Endodermal cell (in vitro differentiated cells): ENCODE measurements around the gene PPFIA4. TPM values are rescaled to one million over a fixed set of nuclear protein-coding genes. Genes with fewer than 3 reads are reported as not detected.

ENCODE experiments used
- DNase-seq: peaks from one replicate; pipeline ENCODE4 v3.0.0-alpha.2; 2017
- H3K27ac ChIP-seq: 2 replicates; pipeline ENCODE4 v1.5.1; 2013; ENCODE audit warnings: mild to moderate bottlenecking, low read depth, low read length, moderate library complexity
- H3K27me3 ChIP-seq: 2 replicates; pipeline ENCODE4 v1.6.1; 2013; ENCODE audit warnings: mild to moderate bottlenecking, low read length, moderate library complexity; ENCODE audit not compliant: insufficient read depth, control insufficient read depth, poor library complexity, severe bottlenecking
- H3K36me3 ChIP-seq: 2 replicates; pipeline ENCODE4 v1.7.0; 2013; ENCODE audit warnings: mild to moderate bottlenecking, low read length, moderate library complexity; ENCODE audit not compliant: control insufficient read depth, insufficient read depth
- H3K4me1 ChIP-seq: one replicate; pipeline ENCODE4 v1.7.0; 2013; ENCODE audit warnings: low read length; ENCODE audit not compliant: control insufficient read depth, insufficient read depth
- H3K4me3 ChIP-seq: 2 replicates; pipeline ENCODE4 v1.5.1; 2013; ENCODE audit warnings: mild to moderate bottlenecking, low read length, moderate library complexity
- H3K9ac ChIP-seq: 2 replicates; pipeline ENCODE4 v1.6.1; 2013; ENCODE audit warnings: mild to moderate bottlenecking, low read length, moderate library complexity; ENCODE audit not compliant: poor library complexity, severe bottlenecking; ENCODE audit errors: extremely low read depth
- H3K9me3 ChIP-seq: 2 replicates; pipeline ENCODE4 v1.6.1; 2013; ENCODE audit warnings: mild to moderate bottlenecking, low read length, moderate library complexity; ENCODE audit not compliant: control insufficient read depth
- H3K27ac Mint-ChIP-seq: 2 replicates; pipeline ENCODE4 v1.8.0; 2020; ENCODE audit warnings: mixed read lengths
- H3K27me3 Mint-ChIP-seq: 2 replicates; pipeline ENCODE4 v1.8.0; 2021; ENCODE audit warnings: mild to moderate bottlenecking, mixed read lengths; ENCODE audit not compliant: insufficient read depth
- H3K36me3 Mint-ChIP-seq: 2 replicates; pipeline ENCODE4 v1.8.0; 2020; ENCODE audit warnings: low read depth, mixed read lengths
- H3K4me1 Mint-ChIP-seq: 2 replicates; pipeline ENCODE4 v1.8.0; 2020; ENCODE audit warnings: mixed read lengths
- H3K4me3 Mint-ChIP-seq: 2 replicates; pipeline ENCODE4 v1.8.0; 2020; ENCODE audit warnings: mild to moderate bottlenecking, moderate library complexity, mixed read lengths
- H3K9me3 Mint-ChIP-seq: 2 replicates; pipeline ENCODE4 v1.8.0; 2020; ENCODE audit warnings: mild to moderate bottlenecking, mixed read lengths
- CTCF ChIP-seq: fragments of 200-600 bp; sonication (generic); conservative IDR thresholded peaks from 2 replicates; pipeline ENCODE4 v1.5.0; 2021; ENCODE audit warnings: antibody characterized with exemption, mild to moderate bottlenecking
- WGBS, 2 experiments: methylation state at CpG; one replicate each; pipeline versions ENCODE4 v1.1.5 to v1.1.7; 2013; ENCODE audit warnings: missing lambda C conversion rate in 2 of 2, mixed read lengths in 1 of 2; ENCODE audit not compliant: insufficient coverage in 1 of 2, insufficient read length in 1 of 2; 5-methylcytosine and 5-hydroxymethylcytosine counted together
- total RNA-seq, 2 donors: library from RNA; stranded (reverse); fragmentation: NEBNext Ultra II Directional in 1 of 2; extraction: Animal tissue kit (Norgen Biotek cat#: 25700) in 1 of 2; gene quantifications; 2 replicates in 1 of 2; 3 replicates in 1 of 2; pipeline ENCODE4 v1.2.1, GENCODE V29; 2021

Gene PPFIA4
- total RNA-seq, 2 donors from 2014 or later: 8.4 to 12.1 TPM

DNA sequence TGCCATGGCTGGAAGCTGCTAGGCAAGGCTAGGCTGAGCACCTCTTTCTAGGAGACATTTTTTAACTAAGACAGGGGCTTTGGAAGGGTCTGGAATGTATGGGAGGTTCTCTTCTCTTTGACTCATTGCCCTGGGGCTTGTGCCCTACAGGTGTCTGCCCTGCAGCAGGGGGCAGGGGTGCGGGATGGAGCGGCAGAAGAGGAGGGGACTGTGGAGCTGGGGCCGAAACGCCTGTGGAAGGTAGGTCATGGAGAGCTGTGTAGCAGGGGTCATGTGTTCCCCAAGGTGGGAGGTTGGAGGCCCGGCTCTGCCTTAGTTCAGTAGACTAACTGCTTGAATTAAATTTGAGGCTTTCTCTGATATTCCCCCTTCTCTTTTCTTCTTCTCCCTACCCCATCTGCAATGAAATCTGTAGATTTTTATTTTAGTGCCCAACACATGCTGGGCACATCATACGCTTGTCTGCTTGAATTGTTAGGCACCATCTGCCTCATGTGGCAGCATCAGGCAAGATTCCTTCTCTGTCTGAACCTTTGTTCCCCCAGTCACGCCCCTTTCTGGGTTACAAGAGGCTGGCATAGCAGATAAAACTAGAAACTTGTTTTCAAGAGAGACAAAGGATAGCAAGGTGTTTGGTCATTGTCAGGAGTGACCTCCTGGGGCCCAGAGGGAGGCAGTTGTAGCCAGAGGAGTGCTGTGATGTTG is 18.4 kb downstream of the PPFIA4 start:
- Histone ChIP-seq H3K27ac (no peak overlapping the region), H3K36me3 (no peaks in the 10 kb centered on the region), H3K4me3 (no peak overlapping the region), H3K4me1 (peaks cover 21% of the 10 kb centered on the region), H3K9ac (no peak overlapping the region), H3K9me3 (no peaks in the 10 kb centered on the region), H3K27me3 (no peaks in the 10 kb centered on the region)
- H3K27me3 Mint-ChIP-seq: peaks cover 2% of the 10 kb centered on the region
- no peak for DNase-seq
- 93 to 100% methylated on average over 1 to 7 of the region's 7 CpGs for WGBS, 2 experiments
- TF ChIP-seq CTCF: no peak
- no peak overlapping the region for H3K27ac Mint-ChIP-seq
- no peak overlapping the region for H3K4me3 Mint-ChIP-seq
- H3K4me1 Mint-ChIP-seq: peaks cover 40% of the 10 kb centered on the region
- no peaks in the 10 kb centered on the region for H3K9me3 Mint-ChIP-seq
- no peaks in the 10 kb centered on the region for H3K36me3 Mint-ChIP-seq

GRCh38 chr1:203045336-203045735 is 19.0 kb downstream of the PPFIA4 start:
- H3K4me1 ChIP-seq: peaks cover 15% of the 10 kb centered on the region
- 93 to 99% methylated on average over 14 to 17 of the region's 17 CpGs for WGBS, 2 experiments
- Mint-ChIP-seq H3K4me1 (peaks cover 35% of the 10 kb centered on the region), H3K4me3 (no peak overlapping the region), H3K36me3 (no peaks in the 10 kb centered on the region), H3K27me3 (peaks cover 2% of the 10 kb centered on the region), H3K27ac (no peak overlapping the region), H3K9me3 (no peaks in the 10 kb centered on the region)
- DNase-seq: no peak
- no peaks in the 10 kb centered on the region for H3K36me3 ChIP-seq
- no peak overlapping the region for H3K9ac ChIP-seq
- no peak overlapping the region for H3K4me3 ChIP-seq
- H3K27ac ChIP-seq: no peak overlapping the region
- no peak for TF ChIP-seq CTCF
- H3K9me3 ChIP-seq: no peaks in the 10 kb centered on the region
- H3K27me3 ChIP-seq: no peaks in the 10 kb centered on the region

DNA sequence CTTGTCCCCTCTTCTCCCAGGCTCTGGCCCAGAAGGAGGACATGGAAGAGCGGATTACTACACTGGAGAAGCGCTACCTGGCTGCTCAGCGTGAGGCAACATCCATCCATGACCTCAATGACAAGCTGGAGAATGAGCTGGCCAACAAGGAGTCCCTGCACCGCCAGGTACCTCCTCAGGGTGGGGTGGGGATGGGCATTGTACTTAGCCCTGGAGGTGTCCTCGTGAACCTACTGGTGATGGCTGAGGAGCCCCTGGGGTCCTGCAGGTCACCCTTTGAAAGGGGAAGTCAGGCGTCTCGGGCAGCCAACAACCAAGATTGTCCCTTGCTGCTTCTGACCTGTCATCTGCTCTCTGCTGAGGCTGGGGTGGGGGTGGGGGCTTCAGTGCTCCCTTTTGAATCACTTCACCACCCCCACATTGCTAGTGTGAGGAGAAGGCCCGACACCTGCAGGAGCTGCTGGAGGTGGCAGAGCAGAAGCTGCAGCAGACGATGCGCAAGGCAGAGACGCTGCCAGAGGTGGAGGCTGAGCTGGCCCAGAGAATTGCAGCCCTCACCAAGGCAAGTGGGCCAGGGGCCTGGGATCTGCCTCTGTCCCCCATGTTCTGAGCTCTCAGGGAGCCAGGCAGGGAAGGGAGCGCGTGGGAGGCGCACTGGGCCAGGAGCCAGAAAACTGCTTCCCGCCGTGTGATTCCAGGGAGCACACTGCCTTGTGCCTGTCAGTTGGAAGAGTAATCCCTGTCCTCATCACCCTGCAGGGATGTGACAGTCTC is 19.7 kb downstream of the PPFIA4 start:
- peaks cover 29% of the 10 kb centered on the region for H3K4me1 Mint-ChIP-seq
- Histone ChIP-seq H3K27ac (no peak overlapping the region), H3K9ac (no peak overlapping the region), H3K4me3 (no peak overlapping the region), H3K4me1 (peaks cover 12% of the 10 kb centered on the region), H3K9me3 (no peaks in the 10 kb centered on the region), H3K36me3 (no peaks in the 10 kb centered on the region), H3K27me3 (no peaks in the 10 kb centered on the region)
- no peak for TF ChIP-seq CTCF
- no peak overlapping the region for H3K27ac Mint-ChIP-seq
- peaks cover 2% of the 10 kb centered on the region for H3K27me3 Mint-ChIP-seq
- H3K4me3 Mint-ChIP-seq: no peak overlapping the region
- WGBS, 2 experiments: 95 to 96% methylated on average over 13 to 16 of the region's 16 CpGs
- H3K9me3 Mint-ChIP-seq: no peaks in the 10 kb centered on the region
- DNase-seq: no peak
- H3K36me3 Mint-ChIP-seq: no peaks in the 10 kb centered on the region
